NCI-H345 treated with DMSO at 0.1 percent for 48 hours (cell line): ENCODE measurements around the gene PACS2.
"Not testable (repeated sequence)": the region's sequence is repeated elsewhere in the genome, so short reads cannot be mapped to it uniquely, and the experiment has no call there.

Source experiments
- DNase-seq: peaks from one replicate; lab custom pipeline; 2025; ENCODE audit not compliant: unreplicated experiment; lab: John Stamatoyannopoulos, UW

Gene PACS2

DNA sequence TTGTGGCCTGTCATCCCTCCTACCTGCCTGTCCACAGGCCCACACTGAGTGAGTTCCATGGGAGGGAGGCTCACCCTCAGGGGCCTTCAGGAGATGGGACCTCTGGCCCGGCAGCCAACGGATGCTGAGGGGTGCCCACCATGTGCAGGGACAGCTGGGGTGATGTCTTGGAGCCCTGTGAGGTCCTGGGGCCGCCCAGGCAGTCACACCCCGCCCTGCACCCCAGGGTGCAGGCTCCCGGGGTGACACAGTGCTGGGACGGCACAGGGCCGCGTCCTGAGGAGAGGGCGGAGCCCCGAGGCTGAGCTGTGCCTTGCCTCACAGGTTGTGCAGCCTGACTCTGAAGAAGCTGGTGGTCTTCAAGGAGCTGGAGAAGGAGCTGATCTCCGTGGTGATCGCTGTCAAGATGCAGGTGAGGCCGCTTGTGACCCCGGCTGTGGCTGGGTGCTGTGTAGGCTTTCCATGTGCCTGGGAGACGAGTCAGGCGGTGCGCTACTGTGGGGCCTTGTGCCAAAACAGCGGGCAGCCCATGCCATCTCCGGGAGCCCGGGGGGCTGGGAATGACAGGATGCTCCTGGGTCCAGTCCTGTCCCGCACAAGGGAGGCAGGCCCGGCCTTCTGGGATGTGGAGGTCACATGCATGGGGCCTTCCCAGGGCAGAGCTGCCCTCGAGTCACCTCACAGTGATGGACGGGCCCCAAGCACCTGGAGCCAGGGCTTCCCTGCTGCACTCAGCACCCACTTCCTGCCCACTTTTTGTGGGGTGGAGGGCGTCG, 33.8 kb downstream of the PACS2 start:
- no peak for DNase-seq

GRCh38 chr14:105348945-105349699, 34.6 kb downstream of the PACS2 start:
- DNase-seq = no peak

- DNase-seq = no peak
These were observed 35.4 kb downstream of the PACS2 start for GRCh38 chr14:105349992-105350391.

- no peak for DNase-seq
These were observed 36.1 kb downstream of the PACS2 start for GRCh38 chr14:105350450-105351244.

GRCh38 chr14:105351410-105351809, 36.9 kb downstream of the PACS2 start:
- DNase-seq = no peak

DNA sequence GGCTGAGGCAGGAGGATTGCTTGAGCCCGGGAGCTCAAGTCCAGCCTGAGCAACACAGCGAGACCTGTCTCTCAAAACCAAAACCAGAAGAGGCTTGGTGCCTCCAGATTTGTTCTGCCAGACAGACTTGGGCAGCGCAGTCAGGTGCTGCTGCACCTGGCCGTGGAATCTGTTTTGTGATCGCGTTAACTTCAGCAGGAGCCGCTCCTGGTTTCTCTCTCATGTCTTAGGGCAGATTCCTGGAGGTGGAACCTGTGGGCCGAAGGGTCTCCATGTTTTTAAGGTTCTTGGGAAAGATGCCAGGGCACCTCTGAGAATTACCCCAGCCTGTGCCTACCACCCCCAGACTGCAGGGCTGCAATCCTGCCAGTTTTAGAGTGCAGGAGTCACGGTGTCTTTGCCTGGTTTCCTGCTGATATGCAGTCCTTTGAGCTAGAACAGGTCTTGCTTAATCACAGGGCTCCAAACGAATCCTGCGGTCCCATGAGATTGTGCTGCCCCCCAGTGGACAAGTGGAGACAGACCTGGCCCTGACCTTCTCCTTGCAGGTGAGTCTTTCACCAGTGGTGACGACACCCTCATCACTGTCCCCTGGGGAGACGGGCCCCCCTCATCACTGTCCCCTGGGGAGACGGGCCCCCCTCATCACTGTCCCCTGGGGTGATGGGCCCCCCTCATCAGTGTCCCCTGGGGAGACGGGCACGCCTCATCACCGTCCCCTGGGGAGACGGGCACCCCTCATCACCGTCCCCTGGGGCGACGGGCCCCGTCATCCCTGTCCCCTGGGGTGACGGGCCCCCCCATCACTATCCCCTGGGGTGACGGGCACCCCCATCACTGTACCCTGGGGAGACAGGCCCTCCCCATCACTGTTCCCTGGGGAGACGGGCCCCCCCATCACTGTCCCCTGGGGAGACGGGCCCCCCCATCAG, 37.6 kb downstream of the PACS2 start:
- peak; percentile 71 for DNase-seq

GRCh38 chr14:105353136-105353535, 38.6 kb downstream of the PACS2 start:
- DNase-seq = no peak

- DNase-seq = no peak
These were observed 40.0 kb downstream of the PACS2 start for GRCh38 chr14:105354541-105354940.

DNA sequence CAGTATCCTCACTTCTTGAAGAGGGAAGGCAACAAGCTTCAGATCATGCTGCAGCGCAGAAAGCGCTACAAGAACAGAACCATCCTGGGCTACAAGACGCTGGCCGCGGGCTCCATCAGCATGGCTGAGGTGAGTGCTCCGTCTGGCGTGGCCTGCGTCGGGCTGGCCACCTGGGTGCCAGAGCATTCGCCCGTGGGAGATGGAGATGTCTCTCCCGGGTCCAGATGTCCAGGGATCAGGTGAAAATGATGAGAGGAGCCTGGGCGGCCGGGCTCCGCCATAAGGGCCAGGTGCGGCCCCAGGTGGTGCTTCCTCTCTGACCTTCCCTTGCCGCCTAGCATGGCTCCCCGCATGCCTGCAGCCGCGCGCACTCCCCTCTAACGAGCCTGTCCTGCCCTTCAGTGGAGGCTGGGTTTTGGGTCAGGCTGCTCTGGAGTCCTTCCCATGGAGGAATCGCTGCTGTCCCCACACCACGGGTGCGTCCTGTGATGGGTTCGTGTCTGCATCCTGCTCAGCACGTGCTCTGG, 40.6 kb downstream of the PACS2 start:
- DNase-seq = no peak

- no peak for DNase-seq
These were observed 41.5 kb downstream of the PACS2 start for GRCh38 chr14:105355850-105356604.

DNA sequence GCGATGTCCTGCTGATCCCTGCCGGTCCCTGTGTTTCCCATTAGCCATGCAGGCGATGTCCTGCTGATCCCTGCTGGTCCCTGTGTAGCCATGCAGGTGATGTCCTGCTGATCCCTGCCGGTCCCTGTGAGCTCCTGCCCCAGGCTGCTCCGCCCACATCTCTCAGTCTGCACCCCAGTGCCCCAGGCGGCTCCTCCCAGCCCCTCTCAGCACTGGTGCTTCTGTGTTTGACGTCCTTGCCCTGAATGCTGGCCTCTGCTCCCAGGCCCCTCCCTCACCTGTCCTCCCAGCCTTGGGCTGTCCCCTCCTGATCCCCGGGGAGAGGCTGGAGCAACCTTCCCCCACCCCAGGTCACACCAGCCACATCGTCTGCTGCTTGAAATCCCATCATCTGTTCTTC, 42.4 kb downstream of the PACS2 start:
- DNase-seq = no peak

DNA sequence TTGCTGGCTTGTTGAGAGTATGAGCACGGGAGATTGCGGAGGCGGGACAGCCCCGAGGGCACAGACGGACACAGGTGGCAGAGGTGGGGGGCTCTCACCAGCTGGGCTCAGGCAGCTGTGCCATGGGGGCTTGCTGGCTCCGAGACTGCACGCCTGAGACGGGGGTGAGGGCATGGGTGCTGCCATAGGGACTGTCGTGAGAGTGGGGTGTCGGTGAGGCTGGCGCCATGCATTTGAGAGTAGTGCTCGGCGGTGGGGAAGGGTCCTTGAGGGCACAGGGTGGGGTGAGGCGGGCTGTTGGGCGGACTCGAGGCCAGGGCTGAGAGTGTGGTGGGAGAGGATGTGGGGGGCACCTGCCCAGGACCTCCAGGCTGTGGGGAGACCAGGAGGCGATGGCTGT, 43.1 kb downstream of the PACS2 start:
- no peak for DNase-seq

DNA sequence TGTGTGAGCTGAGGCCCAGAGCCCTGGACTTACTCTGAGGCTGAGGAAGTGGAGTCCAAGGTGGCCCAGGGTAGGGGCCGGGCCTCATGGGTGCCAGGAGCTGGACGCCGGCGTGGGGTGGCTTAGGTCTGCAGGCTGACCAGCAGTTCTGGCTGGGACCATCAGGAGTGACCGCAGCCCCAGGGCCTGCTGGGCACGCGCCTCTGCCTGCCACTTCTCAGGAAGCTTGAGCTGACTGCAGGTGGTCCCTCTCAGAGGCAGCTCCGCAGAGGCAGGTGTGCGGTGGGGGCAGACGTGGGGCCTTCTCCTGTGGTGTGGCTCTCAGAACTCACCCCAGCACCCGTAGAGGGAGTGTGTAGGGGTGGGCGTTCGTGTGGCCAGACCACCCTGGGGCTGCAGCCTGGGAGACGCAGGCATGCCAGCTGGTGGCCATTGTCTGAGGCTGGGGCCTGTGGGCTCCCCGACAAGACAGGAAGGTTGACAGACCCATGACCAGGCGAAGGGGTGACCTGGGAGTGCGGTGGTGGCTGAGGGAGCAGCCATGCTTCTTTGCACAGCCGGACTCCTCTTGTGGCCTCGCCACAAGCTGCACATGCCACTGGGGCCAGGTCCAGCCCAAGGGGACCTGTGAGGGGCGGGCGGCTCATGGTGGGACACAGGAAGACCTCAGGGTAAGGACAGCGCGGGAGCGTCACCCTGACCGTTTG, 43.7 kb downstream of the PACS2 start:
- DNase-seq = no peak

DNA sequence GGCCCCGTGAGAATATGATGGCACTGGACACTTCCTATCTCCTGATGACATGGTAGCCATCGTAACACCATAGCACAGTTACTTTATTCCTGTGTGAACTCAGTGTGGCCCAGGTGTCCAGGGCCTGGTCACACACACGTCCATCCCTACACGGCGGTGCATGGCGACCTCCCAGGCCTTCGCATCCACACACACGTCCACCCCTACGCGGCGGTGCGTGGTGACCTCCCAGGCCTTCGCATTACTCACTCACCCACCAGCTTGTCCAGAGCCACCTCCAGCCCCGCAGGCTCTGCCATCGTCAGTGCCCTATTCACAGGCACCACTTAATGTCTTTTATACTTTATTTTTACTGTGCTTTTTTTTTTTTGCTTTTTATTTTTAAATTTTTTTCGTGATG, 44.4 kb downstream of the PACS2 start:
- no peak for DNase-seq

DNA sequence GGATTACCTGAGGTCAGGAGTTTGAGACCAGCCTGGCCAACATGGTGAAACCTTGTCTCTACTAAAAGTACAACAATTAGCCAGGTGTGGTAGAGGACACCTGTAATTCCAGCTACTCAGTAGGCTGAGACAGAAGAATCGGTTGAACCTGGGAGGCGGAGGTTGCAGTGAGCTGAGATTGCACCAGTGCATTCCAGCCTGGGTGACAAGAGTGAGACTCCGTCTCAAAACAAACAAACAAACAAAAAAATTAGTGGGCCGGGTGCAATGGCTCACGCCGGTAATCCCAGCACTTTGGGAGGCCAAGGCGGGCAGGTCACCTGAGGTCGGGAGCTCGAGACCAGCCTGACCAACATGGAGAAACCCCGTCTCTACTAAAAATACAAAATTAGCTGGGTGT, 46.9 kb downstream of the PACS2 start:
- DNase-seq = not testable (repeated sequence)

DNA sequence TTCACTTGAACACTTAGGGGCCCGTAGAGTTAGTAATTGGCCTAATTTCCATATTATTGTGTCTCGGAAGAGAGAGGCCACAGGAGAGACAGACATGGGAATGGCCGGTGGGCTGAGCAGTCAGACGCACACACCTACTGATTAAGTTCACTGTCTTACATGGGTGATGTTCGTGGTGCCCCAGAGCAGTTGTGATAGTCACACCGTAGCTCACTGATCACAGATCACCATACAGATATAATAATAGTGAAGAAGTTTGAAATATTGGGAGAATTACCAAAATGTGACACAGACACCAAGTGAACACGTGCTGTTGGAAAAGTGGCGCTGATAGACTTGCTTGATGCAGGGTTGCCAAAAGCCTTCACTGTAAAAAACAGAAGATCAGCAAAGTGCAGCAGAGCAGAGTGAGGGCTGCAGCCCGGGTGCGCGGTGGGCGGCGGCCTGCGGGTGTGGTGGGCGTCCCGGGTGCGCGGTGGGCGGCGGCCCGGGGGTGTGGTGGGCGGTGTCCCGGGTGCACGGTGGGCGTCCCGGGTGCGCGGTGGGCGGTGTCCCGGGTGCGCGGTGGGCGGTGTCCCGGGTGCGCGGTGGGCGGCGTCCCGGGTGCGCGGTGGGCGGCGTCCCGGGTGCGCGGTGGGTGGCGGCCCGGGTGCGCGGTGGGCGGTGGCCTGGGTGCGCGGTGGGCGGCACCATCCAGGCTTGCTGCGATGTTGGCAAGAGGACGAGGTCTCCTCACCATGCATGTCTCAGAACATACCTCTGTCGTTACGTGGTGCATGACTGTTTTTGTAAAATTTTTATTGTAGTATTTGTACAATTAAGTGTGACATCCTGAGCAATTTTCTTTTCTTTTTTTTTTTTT, 49.5 kb downstream of the PACS2 start:
- DNase-seq = no peak

- DNase-seq = no peak
These were observed 50.6 kb downstream of the PACS2 start for GRCh38 chr14:105365101-105365500.

DNA sequence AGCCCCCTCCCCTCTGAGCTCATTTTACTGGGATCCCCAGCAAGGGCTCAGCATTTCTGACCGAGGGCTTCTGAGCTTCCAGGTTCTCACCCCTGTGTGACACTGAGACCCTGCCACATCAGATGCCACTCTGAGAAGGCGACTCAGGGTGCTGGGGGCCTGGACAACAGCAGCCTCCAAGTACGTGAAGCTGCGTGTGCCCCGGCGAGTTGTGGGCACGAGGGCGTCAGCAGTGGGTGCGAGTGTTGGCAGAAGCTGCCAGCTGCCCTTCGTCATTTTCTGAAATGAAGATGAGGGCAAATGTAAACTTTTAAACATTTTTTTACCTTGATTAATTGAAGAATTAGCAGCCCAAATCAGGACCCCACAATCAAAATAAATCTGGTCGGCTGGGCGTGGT, 51.1 kb downstream of the PACS2 start:
- no peak for DNase-seq
